AG04450 (cell line): ENCODE measurements around the gene PRR23C. TPM values are rescaled to one million over a fixed set of nuclear protein-coding genes. Genes with fewer than 3 reads are reported as not detected.

ENCODE experiments used
- CTCF ChIA-PET: fragments of 300-600, 350-600 bp; formaldehyde crosslinking; extraction: SDS; loops from one replicate; lab custom pipeline; 2022; ENCODE audit warnings: antibody characterized with exemption, inconsistent platforms; lab: Charles Lee
- POLR2A ChIA-PET: fragments of 350-600 bp; formaldehyde crosslinking; extraction: SDS; loops from one replicate; lab custom pipeline; 2021; ENCODE audit warnings: antibody characterized with exemption, inconsistent platforms; lab: Yijun Ruan, JAX
- DNase-seq: peaks from one replicate; pipeline ENCODE4 v3.0.0-alpha.2; 2011; ENCODE audit warnings: low read depth, low spot score
- H3K27ac ChIP-seq: one replicate; pipeline ENCODE4 v1.5.1; 2012; ENCODE audit warnings: low read depth, low read length, control low read depth
- H3K27me3 ChIP-seq: one replicate; pipeline ENCODE4 v1.6.0; 2012; ENCODE audit warnings: low read length; ENCODE audit not compliant: control insufficient read depth, insufficient read depth
- H3K4me3 ChIP-seq: 2 replicates; pipeline ENCODE4 v1.5.1; 2011; ENCODE audit warnings: mild to moderate bottlenecking, low read depth, low read length, control low read depth
- H3K9me3 ChIP-seq: 2 replicates; pipeline ENCODE4 v1.5.1; 2012; ENCODE audit warnings: low read length; ENCODE audit not compliant: control insufficient read depth, insufficient read depth
- polyA minus RNA-seq: library from RNA; depleted of rRNA, polyadenylated mRNA; stranded (reverse); fragments of >200 nt; gene quantifications from 2 replicates; pipeline ENCODE4 v1.2.3, GENCODE V29; 2011; rRNA and poly(A)+ RNA removed
- polyA plus RNA-seq: library from polyadenylated mRNA; depleted of rRNA; stranded (reverse); fragments of >200 nt; gene quantifications from 2 replicates; pipeline ENCODE4 v1.2.3, GENCODE V29; 2011; rRNA removed
- TF ChIP-seq, protein P1 (sequence below): IDR thresholded peaks from 2 replicates; pipeline ENCODE4 v1.5.1; 2011; ENCODE audit warnings: low read depth, low read length, control low read depth, inconsistent platforms

PRR23C gene
- polyA plus RNA-seq (not detected in 2 replicates), polyA minus RNA-seq (not detected in 2 replicates)

DNA sequence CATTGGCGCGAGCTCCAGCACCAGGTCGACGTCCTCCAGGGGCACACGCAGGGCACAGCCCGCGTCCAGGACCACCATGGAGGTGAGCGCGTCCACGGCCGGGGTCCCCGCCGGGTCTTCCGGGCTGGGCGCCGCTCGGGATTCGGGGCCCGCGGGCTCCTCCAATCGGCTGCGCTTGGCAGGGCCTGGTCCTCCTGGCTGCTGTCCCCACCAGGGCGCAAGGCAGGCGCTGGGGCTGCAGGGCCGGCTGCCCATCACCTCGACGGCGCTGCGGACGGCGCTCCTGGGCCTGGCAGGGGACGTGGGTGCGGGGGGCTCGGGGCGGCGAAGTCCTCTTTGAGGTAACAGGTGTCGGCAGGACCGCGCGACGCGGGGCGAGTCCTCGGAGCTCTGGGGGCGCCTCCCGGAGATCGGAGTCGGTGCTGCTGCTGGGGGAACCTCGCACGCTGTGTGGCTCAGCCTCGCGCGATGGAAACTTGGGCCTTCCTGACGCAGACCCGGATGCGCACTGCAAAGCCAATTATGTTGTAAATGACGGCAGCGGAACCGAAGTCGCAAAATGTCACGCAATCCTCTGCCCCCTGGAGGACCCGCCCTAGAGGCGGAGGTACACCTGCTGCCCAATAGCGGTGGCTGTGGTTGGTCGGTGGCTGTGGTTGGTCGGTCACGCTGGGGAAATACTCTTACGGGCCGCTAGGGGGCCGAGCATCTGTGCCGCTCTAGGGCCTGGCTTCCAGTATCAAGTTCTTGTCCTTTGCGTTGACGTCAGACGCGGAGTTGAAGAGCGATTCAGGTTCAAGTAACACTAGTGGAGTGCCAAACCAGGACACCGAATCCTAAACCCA, at the start of gene PRR23C:
PRR23C (minus strand) TSS at position 527 of the 845 bp plus-strand sequence; CDS start at position 255, 272 bp downstream.
- ChIA-PET POLR2A (no interaction called here), CTCF (no interaction called here)
- no peak for DNase-seq
- peaks cover 16% of the 10 kb centered on the region for H3K9me3 ChIP-seq
- H3K27me3 ChIP-seq: no peaks in the 10 kb centered on the region
- TF ChIP-seq, protein P1, sequence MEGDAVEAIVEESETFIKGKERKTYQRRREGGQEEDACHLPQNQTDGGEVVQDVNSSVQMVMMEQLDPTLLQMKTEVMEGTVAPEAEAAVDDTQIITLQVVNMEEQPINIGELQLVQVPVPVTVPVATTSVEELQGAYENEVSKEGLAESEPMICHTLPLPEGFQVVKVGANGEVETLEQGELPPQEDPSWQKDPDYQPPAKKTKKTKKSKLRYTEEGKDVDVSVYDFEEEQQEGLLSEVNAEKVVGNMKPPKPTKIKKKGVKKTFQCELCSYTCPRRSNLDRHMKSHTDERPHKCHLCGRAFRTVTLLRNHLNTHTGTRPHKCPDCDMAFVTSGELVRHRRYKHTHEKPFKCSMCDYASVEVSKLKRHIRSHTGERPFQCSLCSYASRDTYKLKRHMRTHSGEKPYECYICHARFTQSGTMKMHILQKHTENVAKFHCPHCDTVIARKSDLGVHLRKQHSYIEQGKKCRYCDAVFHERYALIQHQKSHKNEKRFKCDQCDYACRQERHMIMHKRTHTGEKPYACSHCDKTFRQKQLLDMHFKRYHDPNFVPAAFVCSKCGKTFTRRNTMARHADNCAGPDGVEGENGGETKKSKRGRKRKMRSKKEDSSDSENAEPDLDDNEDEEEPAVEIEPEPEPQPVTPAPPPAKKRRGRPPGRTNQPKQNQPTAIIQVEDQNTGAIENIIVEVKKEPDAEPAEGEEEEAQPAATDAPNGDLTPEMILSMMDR: no peak
- no peak within 1 kb of the TSS for H3K4me3 ChIP-seq
- no peak within 1 kb of the TSS for H3K27ac ChIP-seq

DNA sequence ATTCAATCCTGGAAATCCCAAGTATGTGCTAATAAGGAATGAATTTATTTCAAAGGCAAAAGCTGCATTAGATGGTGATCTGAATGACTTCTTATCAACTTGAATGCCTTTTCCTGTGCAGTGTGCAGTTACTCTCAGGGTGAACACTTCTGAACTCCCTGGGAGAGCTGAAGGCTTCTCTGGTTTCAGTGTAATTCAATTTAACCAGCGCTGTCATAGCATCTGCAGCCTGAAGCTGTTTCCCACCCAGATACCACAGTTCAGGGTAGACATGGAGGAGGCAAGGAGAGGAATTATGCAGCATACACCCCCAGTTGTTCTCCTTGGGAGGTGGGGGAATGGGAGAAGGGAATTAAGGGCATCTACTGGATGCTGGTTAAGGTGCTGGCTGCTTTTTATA, 49.1 kb upstream of the PRR23C start:
- CTCF ChIA-PET: no interaction called here
- POLR2A ChIA-PET: no interaction called here
- TF ChIP-seq, protein P1: no peak

DNA sequence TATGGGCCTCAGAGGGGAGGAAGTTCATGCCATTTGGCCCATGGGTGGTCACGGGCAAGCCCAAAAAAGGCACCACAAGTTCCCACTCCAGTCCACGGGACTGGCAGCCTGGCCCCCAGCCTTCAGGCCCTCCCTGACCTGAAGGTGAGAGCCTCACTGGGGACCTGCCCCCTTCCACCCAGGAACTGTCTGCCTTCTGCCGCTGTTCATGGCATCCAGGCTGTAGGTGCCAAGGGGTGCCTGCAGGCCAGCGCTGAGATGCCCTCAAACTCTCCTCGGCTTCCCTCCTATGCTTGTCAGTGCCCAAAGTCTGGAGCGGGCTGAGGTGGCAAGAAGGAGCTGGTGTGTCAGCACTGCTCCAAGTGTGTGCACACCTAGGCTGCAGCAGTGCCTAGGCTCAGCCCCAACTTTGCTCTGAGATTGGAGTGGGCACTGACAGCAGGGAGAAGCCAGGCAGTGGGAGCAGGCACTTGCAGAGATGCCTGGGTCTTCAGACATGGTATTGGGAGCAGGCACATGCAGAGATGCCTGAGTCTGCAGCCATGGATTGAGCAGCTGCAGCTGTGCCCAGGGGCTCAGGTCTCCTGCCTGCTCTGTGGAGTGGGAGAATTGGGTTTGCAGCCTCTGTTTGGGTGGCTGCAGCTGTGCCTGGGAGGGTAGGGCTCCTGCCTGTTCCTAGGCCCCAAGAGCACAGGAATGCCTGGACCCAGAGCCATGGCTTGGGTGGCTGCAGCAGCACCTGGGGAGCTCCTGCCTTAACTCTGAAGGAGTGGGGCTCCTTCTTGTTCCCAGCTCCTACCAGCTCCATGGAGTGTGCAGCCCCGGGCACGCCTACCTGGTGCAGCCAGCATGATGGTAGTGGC, 44.0 kb upstream of the PRR23C start:
- Histone ChIP-seq H3K9me3 (no peaks in the 10 kb centered on the region), H3K27me3 (peaks cover 3% of the 10 kb centered on the region), H3K27ac (no peak overlapping the region), H3K4me3 (no peak overlapping the region)
- ChIA-PET CTCF (interaction anchor here (3.4 kb wide), 1 partner anchor 23 kb away, joined by 11 read pairs; no protein-coding TSS in a partner anchor), POLR2A (no interaction called here)
- DNase-seq: no peak
- TF ChIP-seq, protein P1: no peak

More for the DNA sequence above, 49.1 kb upstream of the PRR23C start:
- DNase-seq: no peak
- peaks cover 3% of the 10 kb centered on the region for H3K27me3 ChIP-seq
- H3K4me3 ChIP-seq: no peak overlapping the region
- H3K27ac ChIP-seq: no peak overlapping the region
- H3K9me3 ChIP-seq: no peaks in the 10 kb centered on the region

DNA sequence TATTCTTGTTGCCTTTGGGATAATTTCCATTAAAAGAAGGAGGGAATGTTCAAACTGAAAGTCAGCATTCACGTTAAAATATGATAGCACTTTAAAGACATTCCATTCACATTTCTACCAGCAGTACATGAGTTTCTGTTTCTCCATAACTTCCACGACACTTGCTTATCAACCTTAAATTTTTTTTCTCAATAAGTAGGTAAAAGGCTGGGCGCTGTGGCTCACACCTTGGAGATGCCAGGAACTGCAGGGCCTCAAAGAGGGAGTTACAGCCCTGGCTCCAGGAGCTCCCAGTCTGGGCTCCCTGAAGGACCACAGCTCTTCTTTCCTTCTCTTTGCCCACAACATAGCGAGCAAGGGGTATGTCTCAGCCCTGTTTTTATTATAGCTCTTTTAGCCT, 42.9 kb upstream of the PRR23C start:
- Histone ChIP-seq H3K27me3 (peaks cover 3% of the 10 kb centered on the region), H3K9me3 (no peaks in the 10 kb centered on the region), H3K4me3 (no peak overlapping the region), H3K27ac (no peak overlapping the region)
- ChIA-PET POLR2A (no interaction called here), CTCF (interaction anchor here (3.4 kb wide), 1 partner anchor 24 kb away, joined by 11 read pairs; no protein-coding TSS in a partner anchor)
- TF ChIP-seq, protein P1: no peak
- DNase-seq: no peak
